ENCODE results near the gene MYRIP.

DNA sequence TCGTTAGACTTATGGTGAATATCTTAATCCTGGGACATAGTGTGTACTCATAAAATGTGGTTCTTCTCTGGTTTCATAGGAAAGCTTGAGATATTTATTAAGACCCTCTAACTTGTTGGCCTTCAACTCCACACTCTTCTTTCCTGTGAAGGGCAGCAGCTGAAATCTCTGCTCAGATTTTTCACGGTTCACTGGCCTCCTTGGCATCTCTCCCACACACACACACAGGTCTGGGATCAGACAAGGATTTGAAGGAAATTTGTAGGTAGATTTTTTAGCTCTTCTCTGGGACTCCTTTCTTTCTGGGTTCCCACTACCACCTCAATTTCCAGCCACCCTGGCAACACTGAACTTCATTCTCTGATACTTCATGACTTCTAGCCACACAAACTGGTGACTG is 70.2 kb downstream of the MYRIP start:
- TF ChIP-seq RARB (CRISPR knock-in tag; IDR thresholded peaks at IDR 0.05) = no peak
- TF ChIP-seq ARNTL (CRISPR knock-in tag; IDR thresholded peaks at IDR 0.05; ENCODE audit: borderline replicate concordance, low read depth) = no peak
- TF ChIP-seq TCF4 (CRISPR knock-in tag; IDR thresholded peaks at IDR 0.05; ENCODE audit: borderline replicate concordance) = no peak
- TF ChIP-seq, protein P1, sequence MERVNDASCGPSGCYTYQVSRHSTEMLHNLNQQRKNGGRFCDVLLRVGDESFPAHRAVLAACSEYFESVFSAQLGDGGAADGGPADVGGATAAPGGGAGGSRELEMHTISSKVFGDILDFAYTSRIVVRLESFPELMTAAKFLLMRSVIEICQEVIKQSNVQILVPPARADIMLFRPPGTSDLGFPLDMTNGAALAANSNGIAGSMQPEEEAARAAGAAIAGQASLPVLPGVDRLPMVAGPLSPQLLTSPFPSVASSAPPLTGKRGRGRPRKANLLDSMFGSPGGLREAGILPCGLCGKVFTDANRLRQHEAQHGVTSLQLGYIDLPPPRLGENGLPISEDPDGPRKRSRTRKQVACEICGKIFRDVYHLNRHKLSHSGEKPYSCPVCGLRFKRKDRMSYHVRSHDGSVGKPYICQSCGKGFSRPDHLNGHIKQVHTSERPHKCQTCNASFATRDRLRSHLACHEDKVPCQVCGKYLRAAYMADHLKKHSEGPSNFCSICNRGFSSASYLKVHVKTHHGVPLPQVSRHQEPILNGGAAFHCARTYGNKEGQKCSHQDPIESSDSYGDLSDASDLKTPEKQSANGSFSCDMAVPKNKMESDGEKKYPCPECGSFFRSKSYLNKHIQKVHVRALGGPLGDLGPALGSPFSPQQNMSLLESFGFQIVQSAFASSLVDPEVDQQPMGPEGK (CRISPR knock-in tag; IDR thresholded peaks at IDR 0.05; ENCODE audit: borderline replicate concordance) = no peak
- TF ChIP-seq, protein P2, sequence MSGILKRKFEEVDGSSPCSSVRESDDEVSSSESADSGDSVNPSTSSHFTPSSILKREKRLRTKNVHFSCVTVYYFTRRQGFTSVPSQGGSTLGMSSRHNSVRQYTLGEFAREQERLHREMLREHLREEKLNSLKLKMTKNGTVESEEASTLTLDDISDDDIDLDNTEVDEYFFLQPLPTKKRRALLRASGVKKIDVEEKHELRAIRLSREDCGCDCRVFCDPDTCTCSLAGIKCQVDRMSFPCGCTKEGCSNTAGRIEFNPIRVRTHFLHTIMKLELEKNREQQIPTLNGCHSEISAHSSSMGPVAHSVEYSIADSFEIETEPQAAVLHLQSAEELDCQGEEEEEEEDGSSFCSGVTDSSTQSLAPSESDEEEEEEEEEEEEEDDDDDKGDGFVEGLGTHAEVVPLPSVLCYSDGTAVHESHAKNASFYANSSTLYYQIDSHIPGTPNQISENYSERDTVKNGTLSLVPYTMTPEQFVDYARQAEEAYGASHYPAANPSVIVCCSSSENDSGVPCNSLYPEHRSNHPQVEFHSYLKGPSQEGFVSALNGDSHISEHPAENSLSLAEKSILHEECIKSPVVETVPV (CRISPR knock-in tag; IDR thresholded peaks at IDR 0.05) = no peak
- no peak for TF ChIP-seq ZC3H10 (CRISPR knock-in tag; IDR thresholded peaks at IDR 0.05)
- no peak for TF ChIP-seq ZFP3 (CRISPR knock-in tag; IDR thresholded peaks at IDR 0.05)
